Ovary (tissue), 3 donors: ENCODE data around the gene ZKSCAN5.

ENCODE experiments used
- CTCF ChIP-seq, 3 donors: fragments of 450-650 bp in 2 of 3; fragments of 200-600 bp in 1 of 3; IDR thresholded peaks; one replicate each; pipeline versions ENCODE4 v1.5.1 to v1.8.0; 2016 to 2022; ENCODE audit warnings: antibody characterized with exemption in 3 of 3, mild to moderate bottlenecking in 1 of 3
- EP300 ChIP-seq: sonication (generic); formaldehyde crosslinking; IDR thresholded peaks from one replicate; pipeline ENCODE4 v1.6.1; 2017; ENCODE audit warnings: antibody characterized with exemption
- POLR2A ChIP-seq: fragments of 450-650 bp; IDR thresholded peaks from one replicate; pipeline ENCODE4 v1.6.1; 2017; ENCODE audit warnings: antibody characterized with exemption, mild to moderate bottlenecking, moderate library complexity
- donor health status: DM: no; HTN: no; CAD: no.

DNA sequence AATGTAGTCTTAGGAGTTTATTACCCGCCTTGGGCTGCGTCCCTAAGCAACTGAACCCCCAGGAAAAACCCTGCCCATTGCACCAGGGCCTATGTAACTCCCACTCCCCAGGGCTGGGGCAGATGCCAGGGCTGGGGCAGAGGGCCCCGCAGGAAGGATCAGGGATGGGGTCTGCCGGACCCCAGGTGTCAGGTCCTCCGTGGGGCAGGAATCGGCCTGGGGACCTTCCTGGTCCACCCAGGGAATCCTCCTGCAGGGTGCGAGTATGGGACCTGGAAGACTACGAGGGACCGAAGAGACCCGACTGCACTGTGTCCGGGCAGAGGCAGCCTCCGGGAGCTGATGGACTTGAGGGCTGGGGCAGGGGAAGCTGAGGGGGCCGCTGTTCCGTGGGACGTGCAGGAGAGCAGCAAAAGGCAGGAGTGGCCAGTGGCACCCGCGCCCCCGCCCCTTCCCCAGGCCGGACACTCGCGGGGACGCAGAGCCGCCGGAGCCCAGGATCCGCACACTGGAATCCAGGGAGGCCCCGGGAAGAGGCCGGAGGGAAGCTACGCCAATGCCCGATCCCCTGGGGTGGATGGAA lies 36.0 kb upstream of the ZKSCAN5 start:
- TF ChIP-seq CTCF (IDR thresholded peaks at IDR 0.05) (no peak), POLR2A (no peak), EP300 (no peak)
